BJ (cell line): ENCODE data around the gene TRABD2B. TPM values are rescaled to one million over a fixed set of nuclear protein-coding genes. Genes with fewer than 3 reads are reported as not detected.

Experiments used
- CTCF ChIA-PET: fragments of 350-600 bp; formaldehyde crosslinking; extraction: SDS; loops from one replicate; lab custom pipeline; 2021; ENCODE audit warnings: antibody characterized with exemption, inconsistent platforms; lab: Yijun Ruan, JAX
- POLR2A ChIA-PET: fragments of 300-600 bp; sonication (Branson Sonifier 250); formaldehyde crosslinking; extraction: SDS; loops from one replicate; lab custom pipeline; 2021; ENCODE audit warnings: antibody characterized with exemption; lab: Charles Lee
- DNase-seq: peaks from one replicate; pipeline ENCODE4 v3.0.0-alpha.2; 2011; ENCODE audit warnings: low read depth
- H3K27me3 ChIP-seq: 2 replicates; pipeline ENCODE4 v1.6.0; 2011; ENCODE audit warnings: low read length; ENCODE audit not compliant: control insufficient read depth, insufficient read depth
- H3K36me3 ChIP-seq: 2 replicates; pipeline ENCODE4 v1.5.1; 2011; ENCODE audit warnings: low read length; ENCODE audit not compliant: control insufficient read depth, insufficient read depth
- H3K4me3 ChIP-seq: 2 replicates; pipeline ENCODE4 v1.5.1; 2011; ENCODE audit warnings: low read depth, mild to moderate bottlenecking, control low read depth, low read length
- polyA plus RNA-seq: library from polyadenylated mRNA; depleted of rRNA; stranded (reverse); fragments of >200 nt; gene quantifications from 2 replicates; pipeline ENCODE4 v1.2.3, GENCODE V29; 2011
- TF ChIP-seq, protein P1 (sequence below): IDR thresholded peaks from 2 replicates; pipeline ENCODE4 v1.5.1; 2011; ENCODE audit warnings: low read depth, mild to moderate bottlenecking, control low read depth, inconsistent platforms, low read length, moderate library complexity; ENCODE audit not compliant: insufficient read depth

Gene TRABD2B
- polyA plus RNA-seq, 1 experiment: not detected

DNA sequence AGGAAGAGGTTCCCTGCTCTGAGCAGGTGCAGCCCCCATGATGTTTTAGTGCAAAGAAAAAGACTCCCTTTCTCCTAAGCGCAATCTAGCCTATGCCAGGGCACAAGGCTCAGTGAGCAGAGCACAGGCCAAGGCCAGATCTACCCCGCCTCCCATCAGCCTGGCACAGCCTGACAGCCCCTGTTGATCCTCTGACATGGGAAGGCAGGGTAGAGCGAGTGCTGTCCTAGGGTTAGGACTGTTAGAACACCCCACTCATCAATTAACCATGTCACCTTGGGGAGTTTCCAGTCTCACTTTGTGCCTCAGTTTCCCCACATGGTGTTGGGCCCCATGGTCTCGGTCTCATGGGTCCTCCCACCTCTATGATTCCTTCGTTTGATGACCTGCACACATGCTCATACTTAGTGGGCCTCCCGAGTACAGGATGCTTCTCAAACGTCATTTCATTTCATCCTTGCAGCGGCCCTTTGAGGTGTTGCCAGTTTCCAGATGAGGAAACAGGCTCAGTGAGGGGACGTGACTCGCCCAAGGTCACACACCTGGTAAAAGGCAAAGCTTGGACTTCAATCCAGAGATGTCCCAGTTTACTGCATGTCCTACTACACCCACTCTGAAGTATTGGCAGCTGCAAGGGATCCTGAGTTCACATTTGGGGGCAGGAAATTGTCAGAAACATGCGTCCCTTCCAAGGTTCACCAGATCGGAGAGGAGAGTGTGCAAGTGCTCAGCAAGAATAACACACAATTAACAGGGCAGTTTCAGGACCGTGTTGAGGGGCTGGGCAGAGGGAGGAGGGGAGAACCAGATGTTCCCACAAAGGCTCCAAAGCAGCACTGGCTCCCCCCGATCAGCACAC lies 213.3 kb downstream of the TRABD2B start:
- no peak for DNase-seq
- POLR2A ChIA-PET: no interaction called here
- CTCF ChIA-PET: interaction anchor here (1.3 kb wide), 1 partner anchor 57 kb away, joined by 3 read pairs; no protein-coding TSS in a partner anchor
- TF ChIP-seq, protein P1, sequence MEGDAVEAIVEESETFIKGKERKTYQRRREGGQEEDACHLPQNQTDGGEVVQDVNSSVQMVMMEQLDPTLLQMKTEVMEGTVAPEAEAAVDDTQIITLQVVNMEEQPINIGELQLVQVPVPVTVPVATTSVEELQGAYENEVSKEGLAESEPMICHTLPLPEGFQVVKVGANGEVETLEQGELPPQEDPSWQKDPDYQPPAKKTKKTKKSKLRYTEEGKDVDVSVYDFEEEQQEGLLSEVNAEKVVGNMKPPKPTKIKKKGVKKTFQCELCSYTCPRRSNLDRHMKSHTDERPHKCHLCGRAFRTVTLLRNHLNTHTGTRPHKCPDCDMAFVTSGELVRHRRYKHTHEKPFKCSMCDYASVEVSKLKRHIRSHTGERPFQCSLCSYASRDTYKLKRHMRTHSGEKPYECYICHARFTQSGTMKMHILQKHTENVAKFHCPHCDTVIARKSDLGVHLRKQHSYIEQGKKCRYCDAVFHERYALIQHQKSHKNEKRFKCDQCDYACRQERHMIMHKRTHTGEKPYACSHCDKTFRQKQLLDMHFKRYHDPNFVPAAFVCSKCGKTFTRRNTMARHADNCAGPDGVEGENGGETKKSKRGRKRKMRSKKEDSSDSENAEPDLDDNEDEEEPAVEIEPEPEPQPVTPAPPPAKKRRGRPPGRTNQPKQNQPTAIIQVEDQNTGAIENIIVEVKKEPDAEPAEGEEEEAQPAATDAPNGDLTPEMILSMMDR: no peak
- Histone ChIP-seq H3K27me3 (no peaks in the 10 kb centered on the region; the same call in 1 of the 2 replicates), H3K36me3 (no peaks in the 10 kb centered on the region), H3K4me3 (no peak overlapping the region)

DNA sequence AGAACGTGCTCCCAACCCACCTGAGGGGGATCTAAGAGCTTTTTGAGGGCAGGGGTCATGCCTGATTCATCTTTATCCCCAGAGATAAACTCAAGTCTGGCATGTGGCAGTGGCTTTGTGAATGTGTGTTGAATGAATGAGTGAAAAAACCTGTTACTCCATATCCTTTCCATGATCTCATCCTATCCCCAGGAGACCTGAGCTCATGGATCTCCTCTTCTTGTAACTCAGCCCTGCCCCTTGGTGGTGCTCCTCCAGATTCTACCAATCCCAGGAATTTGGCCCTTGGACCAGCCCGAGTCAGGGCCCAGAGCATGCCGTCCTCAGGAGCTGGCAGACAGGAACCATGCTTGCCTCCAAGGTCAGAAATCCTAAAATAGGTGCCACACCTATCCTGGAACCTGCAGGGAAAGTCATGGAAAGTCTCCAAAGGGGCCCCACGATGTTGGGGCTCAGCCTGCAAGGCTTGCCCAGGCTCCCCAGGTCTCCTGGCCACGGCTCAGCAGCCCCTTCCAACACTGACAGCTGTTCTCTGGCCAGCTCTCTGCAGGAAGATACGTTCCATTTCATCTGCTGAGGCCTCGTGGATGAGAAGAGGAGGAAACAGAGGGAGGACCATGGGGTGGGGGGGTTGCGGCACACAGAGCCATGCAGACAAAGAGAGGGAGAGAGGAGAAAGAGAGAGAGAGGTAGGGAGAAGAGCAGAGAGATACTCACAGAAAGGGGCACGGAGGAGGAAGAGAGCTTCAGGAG lies 214.6 kb downstream of the TRABD2B start:
- POLR2A ChIA-PET: no interaction called here
- Histone ChIP-seq H3K4me3 (no peak overlapping the region), H3K36me3 (no peaks in the 10 kb centered on the region), H3K27me3 (no peaks in the 10 kb centered on the region; the same call in 1 of the 2 replicates)
- DNase-seq: no peak
- CTCF ChIA-PET: no interaction called here
- TF ChIP-seq, protein P1: no peak

DNA sequence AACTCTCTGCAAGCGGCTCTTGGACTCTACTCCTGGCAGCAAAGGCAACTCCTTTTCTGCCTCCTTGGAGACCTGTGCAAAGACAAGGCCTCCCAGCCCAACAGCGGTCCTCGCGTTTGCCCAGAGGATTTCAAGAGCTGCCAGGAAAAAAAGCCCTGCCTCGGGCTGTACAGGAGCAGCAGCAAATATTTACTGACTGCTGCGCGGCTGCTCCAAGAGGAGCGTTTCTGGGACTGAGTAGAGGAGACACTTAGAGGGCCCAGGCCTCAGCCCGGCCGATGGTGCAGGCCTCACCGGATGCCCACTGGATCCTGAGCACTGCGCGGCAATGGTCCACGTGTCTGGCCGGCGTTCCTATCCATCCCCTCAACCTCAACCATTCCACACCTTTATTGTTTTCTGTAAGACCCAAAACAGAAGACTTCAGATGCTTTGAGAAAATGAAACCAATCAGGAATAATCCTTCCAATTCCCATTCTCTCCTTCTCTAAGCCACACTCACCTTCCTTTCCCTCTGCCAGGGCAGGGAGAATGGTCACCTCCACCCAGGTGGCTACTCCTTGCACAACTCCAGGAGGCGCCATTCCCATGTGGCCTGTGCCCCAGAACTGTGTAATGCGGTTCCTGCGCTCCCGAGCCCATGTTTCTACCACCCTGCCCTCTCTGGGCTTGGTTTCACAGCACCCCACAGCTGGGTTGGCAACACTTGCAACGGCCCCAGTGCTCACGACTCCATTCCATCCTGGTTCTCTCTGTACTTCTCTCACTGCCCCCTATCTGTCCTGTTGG lies 215.8 kb downstream of the TRABD2B start:
- Histone ChIP-seq H3K27me3 (no peaks in the 10 kb centered on the region; the same call in 1 of the 2 replicates), H3K4me3 (no peak overlapping the region), H3K36me3 (no peaks in the 10 kb centered on the region)
- TF ChIP-seq, protein P1: no peak
- CTCF ChIA-PET: no interaction called here
- POLR2A ChIA-PET: no interaction called here
- no peak for DNase-seq

DNA sequence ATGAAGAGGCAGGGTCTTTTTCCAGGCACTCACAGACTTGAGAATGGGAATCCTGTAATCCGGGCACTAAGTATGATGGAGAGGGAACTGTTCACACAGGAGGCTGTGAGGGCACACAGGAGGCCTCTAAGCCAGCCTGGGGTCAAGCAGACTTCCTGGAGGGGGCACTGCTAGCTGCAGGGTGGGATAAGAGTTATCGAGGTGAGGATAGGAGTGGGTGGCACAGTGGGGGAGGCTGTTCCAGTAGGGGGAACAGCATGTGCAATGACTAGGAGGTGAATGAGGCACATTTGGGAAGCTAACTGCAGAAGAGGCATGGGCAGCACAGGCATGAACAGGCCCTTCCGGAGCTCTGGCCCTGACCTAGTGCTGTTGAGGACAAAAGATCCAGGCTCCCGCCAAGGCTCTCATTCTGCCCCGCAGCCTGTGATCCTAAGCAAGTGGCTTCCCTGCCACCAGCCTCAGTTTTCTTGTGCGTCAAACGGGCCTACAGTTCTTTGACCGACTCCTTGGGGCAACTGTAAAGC lies 216.7 kb downstream of the TRABD2B start:
- Histone ChIP-seq H3K27me3 (no peaks in the 10 kb centered on the region; the same call in 1 of the 2 replicates), H3K4me3 (no peak overlapping the region), H3K36me3 (no peaks in the 10 kb centered on the region)
- ChIA-PET POLR2A (no interaction called here), CTCF (no interaction called here)
- DNase-seq: no peak
- TF ChIP-seq, protein P1: no peak
